HG03039 (cell line): ENCODE results near the gene VWA5A.

ENCODE experiments used
- ATAC-seq: cut with Tn5 transposase; IDR thresholded peaks from one replicate; pipeline ENCODE4 v1.9.1; 2021; ENCODE audit warnings: mild to moderate bottlenecking, moderate library complexity; ENCODE audit not compliant: unreplicated experiment

Gene VWA5A, protein sequence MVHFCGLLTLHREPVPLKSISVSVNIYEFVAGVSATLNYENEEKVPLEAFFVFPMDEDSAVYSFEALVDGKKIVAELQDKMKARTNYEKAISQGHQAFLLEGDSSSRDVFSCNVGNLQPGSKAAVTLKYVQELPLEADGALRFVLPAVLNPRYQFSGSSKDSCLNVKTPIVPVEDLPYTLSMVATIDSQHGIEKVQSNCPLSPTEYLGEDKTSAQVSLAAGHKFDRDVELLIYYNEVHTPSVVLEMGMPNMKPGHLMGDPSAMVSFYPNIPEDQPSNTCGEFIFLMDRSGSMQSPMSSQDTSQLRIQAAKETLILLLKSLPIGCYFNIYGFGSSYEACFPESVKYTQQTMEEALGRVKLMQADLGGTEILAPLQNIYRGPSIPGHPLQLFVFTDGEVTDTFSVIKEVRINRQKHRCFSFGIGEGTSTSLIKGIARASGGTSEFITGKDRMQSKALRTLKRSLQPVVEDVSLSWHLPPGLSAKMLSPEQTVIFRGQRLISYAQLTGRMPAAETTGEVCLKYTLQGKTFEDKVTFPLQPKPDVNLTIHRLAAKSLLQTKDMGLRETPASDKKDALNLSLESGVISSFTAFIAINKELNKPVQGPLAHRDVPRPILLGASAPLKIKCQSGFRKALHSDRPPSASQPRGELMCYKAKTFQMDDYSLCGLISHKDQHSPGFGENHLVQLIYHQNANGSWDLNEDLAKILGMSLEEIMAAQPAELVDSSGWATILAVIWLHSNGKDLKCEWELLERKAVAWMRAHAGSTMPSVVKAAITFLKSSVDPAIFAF

DNA sequence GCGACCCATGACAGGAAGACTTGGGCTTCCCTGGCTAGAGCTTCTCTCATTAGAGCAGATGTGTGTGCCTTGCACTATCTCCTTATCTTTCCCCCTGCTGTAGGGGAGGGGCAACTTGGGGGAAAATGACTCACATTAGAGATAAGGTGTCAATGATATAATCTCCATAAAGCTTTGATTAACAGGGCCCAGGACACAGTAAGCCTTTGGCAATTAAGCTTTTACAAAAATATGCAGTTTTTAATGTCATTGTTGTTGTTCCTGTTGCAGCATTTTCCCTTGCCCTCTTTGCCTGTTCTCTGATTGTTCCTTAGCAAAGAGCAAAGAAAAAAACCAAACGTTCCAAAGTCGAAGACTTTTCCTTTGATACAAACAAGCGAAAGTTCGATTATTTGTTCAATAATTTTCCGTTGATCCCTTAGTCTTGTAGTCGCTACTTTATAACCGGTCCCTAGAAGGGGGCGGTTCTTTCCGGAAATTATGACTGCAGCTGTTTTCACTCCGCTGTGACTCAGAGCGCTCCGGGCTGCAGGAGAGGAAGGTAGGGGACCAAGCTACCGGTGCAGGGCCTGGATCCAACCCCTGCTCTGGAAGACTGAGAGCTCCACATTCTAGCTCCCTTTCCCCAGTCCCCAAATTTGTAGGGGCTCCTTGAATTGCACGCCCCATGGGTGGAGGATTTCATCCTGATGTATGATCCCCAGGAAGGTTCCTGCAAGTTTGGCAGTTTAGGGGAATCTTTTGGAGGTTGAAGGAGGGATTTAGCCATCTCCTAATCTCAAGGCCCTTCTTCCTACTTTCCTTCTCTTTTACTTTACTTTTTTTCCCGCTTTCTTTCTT is at the start of gene VWA5A:
VWA5A (plus strand) TSS at position 509 of the 840 bp plus-strand sequence. CDS start 2,062 bp downstream, outside the sequence.
- peak; percentile 100 for ATAC-seq

DNA sequence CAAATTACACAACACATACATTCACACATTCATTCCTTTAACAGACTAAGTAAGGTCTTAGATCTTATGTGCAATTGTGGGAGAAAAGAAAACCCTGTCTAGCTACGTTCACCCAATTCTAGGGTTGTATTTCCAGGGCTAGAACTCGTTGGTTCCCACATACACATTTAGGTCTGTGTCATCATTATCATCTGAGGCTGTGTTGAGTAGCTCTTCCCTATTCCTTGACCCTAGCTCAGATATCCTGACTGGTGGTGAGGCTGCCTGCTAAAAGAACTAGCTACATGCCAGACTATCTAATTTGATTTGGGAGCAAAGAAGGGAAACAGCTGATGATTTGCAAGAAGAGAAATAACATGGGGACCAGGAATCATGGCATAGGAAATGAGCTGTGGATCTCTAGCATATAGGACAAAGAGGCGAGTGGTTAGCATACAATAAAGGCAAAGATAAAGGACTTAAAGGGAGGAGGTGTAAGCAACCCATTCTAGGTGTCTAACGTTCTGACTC is 46.6 kb upstream of the VWA5A start:
- no peak for ATAC-seq

DNA sequence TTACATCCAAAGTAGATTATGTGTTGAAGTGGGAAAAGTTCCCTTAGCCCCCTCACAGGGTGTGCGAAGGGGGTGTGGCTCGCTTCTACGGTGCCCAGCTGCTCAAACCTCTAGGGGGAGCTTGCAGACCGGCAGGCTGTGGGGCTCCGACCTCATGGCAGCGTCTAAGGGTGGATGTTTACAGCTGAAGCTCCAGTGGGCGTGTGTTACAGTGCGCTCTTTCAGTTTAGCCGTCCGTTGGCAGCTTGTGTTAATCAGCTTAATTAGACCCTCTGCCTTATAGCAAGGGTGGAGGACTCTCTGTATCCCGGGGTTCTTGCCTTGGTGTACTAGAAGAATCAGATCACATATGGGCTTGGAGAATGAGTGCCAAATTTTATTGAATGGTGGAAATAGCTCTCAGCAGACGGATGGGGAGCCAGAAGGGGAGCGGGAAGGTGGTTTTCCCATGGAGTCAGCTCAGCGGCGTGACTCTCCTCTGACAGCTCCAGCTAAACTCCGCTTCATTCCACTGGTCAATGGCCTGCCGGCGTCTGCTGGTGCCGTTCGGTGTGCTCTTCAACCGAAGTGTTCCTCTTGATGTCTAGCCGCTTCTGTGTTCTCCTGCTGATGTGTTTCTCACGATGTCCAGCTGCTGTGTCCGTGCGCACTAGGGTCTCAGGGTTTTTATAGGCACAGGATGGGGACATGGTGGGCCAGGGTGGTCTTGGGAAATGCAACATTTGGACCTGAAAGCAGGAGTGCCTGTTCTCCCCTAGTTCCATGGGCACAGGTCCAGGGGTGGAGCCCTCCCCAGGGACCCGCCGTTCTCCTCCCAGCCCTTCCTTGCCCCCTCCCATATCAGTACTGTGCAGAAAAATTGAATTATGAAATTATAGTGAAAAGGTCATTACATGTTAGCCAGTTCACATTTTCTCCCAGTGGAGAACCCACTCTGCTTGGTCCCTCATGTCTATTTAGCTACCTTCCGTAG is 45.5 kb upstream of the VWA5A start:
- ATAC-seq: peak; percentile 69

DNA sequence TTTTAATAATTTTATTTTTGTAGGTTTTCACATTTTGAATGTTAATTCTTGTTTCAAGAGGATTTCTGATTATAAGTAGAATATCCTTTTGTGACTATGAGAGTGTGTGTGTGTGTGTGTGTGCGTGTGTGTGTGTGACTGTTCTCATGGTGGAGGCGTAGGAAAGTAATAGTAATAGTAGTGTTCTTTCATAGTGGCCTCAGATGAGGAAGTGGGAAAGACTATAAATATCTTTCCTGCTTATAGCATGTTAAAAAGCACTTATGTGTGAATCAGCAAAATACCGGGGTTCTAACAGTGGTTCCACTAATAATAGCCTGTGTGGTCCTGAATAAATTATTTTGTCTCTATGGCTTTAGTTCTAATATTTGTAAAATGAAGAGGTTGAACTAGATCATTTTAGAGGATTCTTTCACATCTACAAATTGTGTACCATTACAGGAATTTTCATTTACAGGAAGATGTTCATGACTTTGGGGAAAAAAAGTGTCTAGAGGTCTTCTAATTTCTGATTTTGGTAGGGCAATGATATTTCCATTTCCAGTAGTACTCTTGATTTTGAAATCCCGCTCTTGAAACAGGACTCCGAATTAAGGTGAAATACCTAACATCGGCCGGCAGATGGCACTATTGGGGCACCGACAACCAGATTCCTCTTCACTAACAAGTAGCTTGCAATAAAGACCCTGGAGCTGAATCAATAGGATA is 44.2 kb upstream of the VWA5A start:
- peak; percentile 73 for ATAC-seq

DNA sequence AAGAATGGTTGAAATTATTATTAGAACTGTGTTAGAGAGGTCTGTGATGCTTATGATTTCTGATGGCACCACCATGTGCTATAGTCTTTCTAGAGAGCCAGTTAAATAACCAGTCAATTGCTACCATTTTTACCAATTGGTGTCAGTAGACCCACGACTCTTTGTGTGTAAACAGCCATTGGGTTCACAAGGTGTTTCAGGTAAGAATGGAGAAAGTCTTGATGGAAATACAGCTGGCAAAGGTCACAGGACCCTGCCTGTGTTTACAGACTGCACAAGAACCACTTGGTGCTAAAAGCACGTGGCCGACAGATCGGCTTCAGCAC is 43.7 kb upstream of the VWA5A start:
- no peak for ATAC-seq

DNA sequence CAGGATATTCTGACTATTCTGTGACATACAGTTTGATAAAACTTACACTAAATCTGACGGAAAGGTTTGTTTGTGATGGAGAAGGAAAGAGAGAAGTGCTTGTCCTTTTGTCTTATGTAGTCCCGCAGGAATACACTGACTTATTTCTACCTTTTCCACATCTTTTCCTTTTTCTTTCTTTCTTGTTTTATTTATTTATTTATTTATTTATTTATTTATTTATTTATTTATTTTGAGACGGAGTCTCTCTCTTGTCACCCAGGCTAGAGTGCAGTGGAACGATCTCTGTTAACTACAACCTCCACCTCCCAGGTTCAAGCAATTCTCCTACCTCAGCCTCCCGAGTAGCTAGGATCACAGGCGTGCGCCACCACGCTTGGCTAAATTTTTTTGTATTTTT is 43.1 kb upstream of the VWA5A start:
- no peak for ATAC-seq

DNA sequence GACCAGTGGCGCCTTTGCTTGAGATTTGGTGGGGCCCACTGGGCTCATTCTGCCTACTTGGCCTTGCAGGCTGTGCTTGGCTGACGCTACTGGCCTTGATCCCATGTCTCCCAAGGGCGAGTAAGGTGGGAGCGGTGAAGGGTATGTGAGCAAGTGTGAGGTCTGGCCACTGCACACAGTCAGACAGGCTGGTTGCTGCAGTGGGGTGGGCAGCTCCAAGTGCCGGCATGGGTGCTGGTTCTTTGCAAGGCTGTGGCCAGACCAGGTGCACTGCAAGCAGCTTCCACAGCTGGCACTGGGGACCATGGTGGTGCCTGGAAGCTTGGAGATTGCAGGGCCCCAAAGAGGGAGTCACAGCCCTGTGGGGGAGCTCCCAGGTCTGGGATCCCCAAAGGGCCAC is 40.7 kb upstream of the VWA5A start:
- no peak for ATAC-seq

DNA sequence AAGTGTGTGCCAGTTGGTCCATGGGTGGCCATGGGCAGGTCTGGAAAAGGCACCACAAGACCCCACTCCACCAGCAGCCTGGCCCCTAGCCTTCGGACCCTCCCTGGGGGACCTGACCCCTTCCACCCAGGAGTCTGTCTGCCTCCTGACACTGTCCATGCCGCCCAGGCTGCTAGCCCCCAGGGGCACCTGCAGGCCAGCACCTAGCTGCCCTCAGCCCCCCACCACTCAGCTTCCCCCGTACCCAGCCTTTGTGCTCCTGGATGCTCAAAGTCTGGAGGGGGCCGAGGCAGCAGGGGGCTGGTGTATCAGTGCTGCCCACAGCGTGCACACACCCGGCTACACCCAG is 39.8 kb upstream of the VWA5A start:
- ATAC-seq: no peak

DNA sequence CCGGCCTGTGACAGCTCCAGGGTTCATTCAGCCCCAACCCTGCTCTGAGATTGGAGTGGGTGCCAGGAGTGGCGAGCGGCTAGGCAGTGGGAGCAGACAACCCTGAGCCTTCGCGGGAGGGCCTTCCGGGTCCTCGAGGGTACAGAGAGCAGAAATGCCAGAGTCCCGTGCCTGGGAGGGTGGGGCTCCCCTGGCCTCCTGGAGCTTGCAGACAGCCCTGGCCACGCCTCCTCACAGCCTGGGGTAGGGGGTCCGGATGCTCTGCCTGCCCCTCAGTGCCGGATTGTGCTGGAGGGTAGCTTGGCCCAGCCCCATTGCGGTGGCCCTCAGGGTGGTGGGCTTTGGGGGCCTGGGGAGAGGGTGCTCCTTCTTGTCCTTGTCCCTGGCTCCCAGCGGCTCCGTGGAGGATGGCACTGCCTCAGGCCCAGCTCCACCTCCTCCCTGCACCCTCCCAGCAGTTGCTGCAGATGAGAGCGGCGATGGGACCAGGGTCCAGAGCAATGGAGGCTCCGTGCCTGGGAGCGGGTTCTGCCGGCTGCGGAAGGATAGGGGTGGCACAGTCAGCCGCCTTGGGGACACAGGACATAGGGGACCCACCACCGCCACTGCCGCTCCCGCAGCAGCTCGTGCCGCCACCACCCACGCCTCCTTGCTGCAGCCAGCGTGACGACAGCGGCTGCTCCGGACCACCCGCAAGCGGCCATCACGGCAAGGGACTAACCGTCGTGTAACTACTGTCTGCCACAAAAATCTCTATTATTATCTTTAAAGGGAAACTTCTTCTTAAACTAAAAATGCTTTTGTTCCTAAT is 39.2 kb upstream of the VWA5A start:
- ATAC-seq: peak; percentile 66

DNA sequence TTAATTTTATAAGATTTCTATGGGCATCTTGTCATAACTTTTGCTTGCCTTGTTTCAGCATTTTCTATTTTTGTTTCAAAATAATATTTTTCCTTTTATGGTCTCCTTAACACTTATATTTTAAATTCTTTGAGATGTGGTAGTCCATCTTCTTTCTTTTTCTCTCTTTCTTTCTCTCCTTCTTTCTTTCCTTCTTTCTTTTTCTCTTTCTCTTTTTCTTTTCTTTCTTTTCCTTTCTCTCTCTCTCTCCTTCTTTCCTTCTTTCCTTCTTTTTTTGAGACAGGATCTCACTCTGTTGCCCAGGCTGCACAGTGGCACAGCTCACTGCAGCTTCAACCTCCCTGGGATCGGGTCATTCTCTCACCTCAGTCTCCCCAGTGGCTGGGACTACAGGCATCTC is 38.0 kb upstream of the VWA5A start:
- no peak for ATAC-seq

DNA sequence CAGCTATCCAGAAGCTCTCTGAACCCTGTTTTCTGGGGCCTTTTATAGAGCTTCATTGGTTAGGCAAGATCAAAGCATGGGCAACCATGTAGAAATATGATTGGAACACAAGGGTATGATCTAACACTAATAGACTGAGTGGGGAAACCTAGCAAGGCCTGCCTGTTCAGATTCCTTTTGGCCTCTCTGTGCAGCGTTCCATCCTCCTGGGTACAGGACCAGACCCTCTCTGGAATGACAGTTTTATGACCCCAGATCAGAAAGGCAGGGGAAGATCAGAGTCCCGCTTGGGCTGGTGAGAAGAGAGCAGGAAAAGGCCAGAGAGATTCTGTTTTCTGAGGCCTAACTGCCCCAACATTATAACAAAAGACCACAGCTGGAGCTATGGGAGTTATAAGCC is 36.7 kb upstream of the VWA5A start:
- ATAC-seq: no peak

DNA sequence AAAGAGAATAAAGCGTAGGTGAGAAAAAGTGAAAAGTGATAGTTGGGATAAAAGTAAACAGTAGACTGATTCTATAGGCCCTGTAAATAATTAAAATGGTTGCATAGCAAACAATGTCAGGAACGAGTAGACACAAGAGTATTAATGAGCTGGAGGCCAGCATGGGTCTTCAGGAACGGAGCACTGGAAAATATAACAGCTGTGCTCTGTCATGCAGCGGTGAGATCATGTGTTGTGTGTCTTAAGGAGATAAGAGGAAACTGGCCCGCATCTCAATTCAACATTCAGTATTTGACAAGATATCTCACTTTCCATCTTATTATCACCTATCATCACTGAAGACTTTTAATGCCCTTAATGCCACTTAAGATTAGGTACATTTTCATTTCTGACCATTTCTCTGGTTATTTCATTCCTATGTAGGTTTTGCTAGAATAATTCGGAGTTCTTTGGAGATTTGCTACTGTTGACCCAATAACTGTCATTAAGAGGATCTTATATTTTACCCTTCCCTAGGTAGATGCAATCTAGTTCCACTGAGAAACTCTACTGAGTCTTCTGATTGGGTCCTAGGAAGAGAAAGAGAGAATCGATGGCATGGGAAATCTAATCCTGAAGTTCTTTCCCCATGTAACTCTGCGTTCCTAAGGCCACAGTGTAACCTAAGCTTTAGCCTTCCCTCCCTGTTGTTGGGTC is 35.5 kb upstream of the VWA5A start:
- ATAC-seq: no peak

DNA sequence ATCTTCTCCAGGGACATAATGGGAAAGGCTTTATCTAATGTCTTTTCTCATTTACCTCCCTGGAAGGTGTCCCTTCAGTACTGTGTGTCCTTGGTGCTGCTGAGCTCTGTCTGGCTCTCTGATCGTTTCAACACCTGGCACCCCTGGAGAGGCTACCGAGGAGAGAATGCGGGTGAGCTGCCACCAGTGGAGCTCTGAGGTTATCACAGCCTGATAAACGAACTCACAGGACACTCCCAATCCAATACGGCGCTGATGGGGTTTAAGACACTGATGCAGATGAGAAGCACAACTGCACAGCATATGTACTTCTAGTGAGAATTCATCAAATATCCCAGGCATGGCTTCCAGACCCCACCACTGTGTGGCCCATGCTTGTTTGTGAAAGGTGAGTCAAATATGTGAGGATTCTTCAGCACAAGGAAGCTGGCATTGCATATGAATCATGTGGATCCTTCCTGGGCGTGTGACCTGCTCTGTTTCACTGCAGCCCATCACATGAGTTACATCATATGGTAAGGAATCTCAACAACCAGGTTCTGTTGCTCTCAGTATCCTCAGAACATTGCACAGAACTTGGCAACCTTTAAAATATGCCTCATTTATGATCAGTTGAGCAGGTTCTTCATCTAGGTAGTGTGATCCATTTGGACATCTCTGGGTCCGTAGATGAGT is 34.8 kb upstream of the VWA5A start:
- ATAC-seq: no peak

DNA sequence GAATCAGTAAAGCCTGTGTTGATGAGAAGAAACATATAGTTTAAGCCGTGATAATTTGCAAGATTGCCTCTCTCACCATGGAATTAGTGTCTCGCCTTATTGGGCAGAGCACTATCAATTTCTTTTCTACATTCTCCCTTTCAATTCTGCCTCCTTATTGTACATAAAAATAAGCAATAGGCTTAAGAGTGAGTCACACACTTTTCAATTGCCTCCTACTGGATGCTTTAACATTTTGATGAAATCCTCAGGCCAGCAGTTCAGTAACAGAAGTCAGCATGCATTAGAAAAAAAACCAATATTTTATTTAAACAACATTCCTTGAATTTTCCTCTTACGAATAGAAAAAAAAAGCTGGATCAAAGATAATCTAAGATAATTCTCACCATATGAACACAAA is 33.8 kb upstream of the VWA5A start:
- ATAC-seq: no peak

DNA sequence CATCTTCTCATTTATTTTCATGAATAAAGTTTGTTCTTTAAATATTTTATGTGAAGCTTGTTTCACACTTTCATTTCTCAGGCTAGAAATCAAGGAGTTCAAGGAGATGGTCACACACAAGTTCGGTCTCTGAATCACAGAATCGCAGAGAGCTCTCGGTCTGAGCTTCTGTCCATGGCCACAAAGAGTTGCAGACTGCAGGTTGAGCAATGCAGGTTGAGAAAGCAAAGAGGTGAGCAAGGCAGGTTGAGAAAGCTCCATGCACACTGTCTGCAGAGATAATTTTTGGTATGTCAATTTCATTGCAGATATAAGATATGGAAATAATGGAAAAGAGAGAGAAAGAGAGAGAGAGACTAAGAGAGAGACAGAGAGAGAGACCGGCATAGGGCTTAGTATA is 32.9 kb upstream of the VWA5A start:
- ATAC-seq: no peak

DNA sequence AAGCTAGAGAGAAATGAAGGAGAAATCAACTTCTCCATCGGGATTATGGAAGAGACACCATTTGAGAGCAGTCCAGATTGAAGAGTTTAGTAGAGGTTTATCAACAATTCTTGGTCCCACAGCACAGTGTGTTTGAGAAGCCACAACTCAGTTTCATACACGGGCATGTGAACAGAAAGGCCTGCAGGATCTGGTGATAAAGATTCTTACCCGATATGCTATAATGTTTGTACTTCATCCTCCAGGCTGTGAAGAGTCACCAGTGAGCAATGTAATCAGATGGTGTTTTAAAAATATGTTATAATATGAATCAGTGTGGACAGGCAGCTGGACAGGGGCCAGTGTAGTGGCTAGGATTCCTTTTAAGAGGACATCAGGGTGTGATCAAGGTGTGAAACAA is 29.7 kb upstream of the VWA5A start:
- ATAC-seq: no peak

DNA sequence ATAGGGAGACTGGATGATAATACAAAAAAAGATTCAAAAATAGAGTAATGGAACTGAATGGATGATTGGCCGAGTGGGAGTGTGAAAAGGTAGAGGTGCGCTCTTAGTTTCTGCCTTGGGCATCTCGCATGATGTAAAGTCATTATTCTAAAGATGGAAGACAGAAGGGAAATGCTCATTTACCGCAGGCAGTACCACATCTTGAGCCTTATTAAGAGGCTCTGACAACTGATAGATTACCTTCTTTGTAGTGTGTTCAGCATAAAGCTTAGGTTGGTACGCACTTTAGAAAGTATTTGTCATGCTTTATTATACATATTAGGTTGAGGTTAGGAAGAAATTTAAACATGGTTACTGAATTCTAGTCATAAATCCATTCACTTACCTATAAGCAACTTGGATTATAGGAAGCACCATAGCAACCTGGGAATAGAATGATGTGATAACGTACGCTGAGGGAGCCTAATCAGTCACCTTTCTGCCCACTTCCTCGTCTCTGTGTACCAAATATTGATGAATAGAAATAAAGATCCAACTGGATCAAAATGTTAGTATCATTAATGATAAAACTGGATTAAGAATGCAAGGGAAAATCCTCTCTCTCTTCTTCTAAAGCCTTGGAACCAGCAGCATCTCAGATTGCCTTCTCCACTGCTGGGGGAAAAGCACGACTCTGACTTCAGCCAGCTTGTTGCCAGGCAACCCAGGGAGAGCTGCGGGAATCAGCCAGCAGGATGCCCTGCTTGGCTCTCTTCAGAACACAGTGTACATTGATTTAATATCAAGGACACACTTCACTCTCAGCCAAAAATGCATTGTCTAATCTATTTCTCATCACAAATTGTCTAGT is 29.0 kb upstream of the VWA5A start:
- ATAC-seq: no peak
